ENCODE measurements around the gene ASRGL1.
"Not testable (repeated sequence)": the region's sequence is repeated elsewhere in the genome, so short reads cannot be mapped to it uniquely, and the experiment has no call there.

ASRGL1 gene

DNA sequence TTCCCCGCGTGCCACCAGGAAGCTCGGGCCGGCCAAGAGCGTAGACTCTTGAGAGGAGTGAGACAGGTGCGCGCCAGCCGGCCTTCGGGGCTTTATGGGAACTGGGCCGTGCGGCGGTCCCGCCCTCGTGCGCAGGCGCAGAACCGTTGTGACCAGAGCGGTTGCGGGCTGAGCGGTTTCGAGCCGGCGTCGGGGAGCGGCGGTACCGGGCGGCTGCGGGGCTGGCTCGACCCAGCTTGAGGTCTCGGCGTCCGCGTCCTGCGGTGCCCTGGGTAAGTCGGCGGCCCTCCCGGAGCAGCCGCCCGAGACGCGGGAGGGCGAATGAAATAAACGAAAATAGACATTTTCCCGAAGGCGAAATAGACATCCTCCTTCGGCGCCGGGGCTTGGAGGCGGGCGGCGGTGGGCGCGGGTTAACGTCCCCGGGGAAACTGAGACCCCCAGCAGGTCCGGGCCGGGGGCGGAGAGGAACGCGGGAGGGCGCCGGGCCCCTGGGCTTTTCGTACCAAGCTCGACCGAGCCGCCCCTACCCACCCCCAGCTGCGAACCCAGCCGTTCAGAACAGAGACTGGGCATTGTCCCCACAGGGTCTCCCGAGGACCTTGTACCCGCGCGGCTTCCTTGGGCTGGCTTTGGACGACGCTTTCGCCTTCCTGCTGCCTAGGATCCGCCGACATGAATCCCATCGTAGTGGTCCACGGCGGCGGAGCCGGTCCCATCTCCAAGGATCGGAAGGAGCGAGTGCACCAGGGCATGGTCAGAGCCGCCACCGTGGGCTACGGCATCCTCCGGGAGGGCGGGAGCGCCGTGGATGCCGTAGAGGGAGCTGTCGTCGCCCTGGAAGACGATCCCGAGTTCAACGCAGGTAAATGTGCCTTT, at the start of gene ASRGL1:
Gene ASRGL1, plus strand, starts transcription at position 146 of the 879 bp plus-strand sequence. Its CDS starts 530 bp downstream, at position 676.
- no peak for DNase-seq (ENCODE audit: low read depth)

DNA sequence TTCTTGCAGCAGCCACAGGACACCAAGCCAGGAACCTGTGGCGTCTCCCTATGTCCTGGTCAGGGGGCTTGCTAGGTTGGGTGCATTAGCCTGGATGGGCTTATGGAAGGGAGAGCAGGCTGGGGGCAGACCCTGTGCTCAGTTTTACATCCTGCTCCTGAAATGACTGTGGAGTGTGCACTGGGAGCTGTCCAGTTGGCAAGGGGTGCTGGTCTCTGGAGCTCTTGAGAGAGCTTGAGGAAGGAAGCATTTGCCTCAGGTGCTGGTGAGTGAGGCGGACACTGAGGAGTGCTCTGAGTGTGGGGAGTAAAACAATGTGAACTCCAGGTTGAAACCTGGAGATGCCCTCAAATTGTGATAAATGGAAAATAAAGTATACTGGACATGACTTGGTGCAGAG, 41.7 kb upstream of the ASRGL1 start:
- no peak for DNase-seq (ENCODE audit: low read depth)

DNA sequence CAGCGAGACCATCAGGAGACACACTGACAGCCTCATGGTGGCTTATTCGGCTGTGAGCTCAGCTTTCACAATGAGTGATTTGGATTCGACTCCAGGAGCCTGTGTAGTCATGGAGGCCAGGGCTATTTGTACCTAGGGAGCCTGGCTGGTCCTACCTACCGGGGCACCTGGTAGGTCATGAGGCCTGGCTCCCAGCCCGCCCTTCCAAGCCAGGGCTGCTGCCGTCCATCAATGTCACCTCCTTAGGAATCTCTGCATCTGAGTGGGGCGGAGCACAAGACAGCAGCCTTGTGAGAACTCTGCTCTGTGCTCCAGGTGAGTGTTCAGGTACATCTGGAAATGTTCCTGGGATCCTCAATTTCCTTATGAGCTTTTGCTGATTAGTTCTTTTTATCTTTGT, 38.3 kb upstream of the ASRGL1 start, which contains the start of gene SCGB1D4:
Gene SCGB1D4, minus strand, starts transcription at position 101 of the 400 bp plus-strand sequence. Its CDS starts 65 bp downstream, at position 36.
- DNase-seq (ENCODE audit: low read depth) = no peak

DNA sequence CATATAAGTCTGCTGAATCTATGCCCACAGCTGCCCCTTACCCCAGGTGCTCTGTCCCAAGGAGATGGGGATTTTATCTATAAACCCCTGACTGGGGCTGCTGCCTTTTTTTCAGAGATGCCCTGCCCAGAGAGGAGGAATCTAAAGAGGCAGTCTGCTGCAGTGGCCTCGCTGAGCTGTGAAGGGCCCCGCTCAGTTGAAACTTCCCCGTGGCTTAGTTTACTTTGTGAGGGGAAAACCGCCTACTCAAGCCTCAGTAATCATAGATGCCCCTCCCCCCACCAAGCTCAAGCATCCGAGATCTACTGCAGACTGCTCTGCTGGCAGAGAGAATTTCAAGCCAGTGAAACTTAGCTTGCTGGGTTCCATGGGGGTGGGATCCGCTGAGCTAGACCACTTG, 31.0 kb upstream of the ASRGL1 start:
- DNase-seq (ENCODE audit: low read depth) = no peak

DNA sequence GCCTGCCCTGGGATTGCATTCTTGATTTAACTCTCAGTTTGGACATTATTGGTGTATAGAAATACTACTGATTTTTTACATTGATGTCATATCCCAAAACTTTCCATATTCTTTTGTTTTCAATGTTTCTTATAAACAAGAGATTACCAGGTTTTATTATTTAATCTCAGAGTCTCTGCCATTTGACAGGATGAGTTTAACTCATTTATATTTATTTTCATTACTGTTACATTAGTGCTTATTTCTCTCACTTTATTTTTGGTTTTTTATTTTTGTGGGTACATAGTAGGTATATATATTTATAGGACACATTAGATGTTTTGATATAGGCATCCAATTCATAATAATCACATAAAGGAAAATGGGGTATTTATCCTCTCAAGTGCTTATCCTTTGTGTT, 29.3 kb upstream of the ASRGL1 start:
- DNase-seq (ENCODE audit: low read depth) = no peak

DNA sequence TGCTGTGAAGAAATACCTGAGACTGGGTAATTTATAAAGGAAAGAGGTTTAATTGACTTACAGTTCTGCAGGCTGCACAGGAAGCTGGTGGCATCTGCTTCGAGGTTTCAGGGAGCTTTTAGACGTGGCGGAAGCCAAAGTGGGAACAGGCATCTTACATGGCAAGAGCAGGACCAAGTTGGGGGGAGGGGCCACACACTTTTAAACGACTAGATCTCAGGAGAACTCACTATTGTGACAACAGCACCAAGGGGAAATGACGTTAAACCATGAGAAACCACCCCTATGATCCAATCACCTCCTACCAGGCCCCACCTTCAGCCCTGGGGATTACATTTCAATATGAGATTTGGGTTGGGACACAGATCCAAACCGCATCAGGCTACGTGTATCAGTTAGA, 27.3 kb upstream of the ASRGL1 start:
- DNase-seq (ENCODE audit: low read depth) = no peak

DNA sequence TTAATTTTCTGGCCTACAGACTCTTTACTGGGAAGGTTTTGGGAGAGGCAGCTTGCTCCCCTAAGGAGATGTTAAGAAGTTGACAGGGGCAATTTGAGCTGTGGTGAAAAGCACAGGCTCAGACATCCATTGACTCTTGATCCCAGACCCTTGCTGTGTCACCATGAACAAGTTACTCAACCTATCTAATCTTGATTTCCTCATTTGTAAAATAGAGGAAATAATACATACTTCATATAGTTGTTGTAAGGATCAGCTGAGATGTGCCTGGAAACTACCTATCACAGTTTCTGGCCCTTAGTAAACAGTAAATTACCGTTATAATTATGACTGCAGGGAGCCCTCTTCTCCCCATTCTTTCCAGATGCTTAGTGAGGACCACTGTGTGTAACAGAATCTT, 21.8 kb upstream of the ASRGL1 start:
- DNase-seq (ENCODE audit: low read depth) = no peak

DNA sequence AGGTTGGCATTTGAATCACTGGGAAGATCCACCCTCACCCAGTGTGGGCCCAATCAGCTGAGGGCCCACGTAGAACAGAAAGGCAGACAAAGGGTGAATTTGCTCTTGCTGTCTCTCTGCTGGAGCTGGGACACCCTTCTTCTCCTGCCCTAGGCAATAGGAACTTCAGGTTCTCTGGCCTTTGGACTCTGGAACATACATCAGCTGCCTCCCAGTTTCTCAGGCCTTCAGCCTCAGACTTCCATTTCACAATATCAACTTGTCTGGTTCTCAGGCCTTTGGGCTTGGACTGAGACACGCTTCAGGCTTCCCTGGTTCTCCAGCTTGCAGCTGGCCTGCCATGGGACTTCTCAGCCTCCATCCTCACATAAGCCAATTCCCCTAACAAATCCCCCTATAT, 14.7 kb upstream of the ASRGL1 start:
- no peak for DNase-seq (ENCODE audit: low read depth)

DNA sequence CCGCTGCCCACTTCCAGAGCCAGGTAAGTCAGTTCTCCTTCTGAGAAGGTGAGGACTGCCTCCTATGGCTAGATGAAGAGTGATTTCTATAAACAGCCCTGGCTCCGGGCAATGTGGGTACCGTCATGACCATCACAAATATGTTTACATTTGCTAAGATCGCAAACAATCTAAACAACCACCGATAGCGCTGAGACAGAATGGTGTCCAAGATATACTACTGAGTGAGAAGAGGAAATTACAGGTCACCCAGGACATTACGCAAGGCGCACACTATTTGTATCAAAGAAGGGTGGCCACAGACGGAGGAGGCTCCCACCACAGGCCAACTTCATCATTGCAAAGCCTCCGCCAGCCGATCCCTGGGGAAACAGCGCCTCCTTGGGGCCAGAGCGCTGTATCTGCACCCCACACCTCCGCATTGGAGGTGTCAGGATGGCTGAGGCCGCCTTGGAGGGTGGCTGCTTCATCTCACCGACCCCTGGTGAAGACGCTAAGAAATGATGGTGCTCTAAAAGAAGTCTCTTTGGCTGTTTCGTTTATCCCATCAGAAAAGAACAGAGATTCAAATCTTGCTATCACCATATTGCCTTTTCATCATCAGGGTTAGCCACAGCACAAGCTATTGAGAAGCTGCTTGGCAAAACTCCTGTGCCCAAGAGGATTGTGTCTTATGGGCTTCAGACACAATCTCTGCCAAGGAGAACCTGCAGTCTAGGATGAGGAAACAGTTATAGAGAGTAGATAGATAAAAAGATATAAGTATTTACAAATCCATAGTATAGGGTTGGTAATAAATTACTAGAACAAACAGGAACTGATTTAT, 12.3 kb upstream of the ASRGL1 start:
- no peak for DNase-seq (ENCODE audit: low read depth)

DNA sequence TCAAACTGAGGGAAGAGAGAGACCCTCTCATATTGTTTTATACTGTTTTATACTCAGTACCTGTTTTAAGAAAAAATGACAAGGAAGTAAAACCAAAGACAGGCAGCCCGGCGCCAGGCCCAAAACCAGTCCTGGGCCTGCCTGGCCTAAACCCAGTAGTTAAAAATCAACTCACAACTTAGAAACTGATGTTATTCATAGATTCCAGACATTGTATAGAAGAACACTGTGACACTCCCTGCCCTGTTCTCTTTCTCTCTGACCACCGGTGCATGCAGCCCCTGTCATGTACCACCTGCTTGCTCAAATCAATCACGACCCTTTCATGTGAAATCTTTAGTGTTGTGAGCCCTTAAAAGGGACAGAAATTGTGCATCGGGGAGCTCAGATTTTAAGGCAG, 11.5 kb upstream of the ASRGL1 start:
- not testable (repeated sequence) for DNase-seq (ENCODE audit: low read depth)

DNA sequence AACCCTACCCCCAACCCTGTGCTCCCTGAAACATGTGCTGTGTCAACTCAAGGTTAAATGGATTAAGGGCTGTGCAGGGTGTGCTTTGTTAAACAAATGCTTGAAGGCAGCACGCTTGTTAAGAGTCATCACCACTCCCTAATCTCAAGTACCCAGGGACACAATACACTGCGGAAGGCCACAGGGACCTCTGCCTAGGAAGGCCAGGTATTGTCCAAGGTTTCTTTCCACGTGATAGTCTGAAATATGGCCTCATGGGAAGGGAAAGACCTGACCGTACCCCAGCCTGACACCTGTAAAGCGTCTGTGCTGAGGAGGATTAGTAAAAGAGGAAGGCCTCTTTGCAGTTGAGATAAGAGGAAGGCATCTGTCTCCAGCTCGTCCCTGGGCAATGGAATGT, 10.5 kb upstream of the ASRGL1 start:
- not testable (repeated sequence) for DNase-seq (ENCODE audit: low read depth)

DNA sequence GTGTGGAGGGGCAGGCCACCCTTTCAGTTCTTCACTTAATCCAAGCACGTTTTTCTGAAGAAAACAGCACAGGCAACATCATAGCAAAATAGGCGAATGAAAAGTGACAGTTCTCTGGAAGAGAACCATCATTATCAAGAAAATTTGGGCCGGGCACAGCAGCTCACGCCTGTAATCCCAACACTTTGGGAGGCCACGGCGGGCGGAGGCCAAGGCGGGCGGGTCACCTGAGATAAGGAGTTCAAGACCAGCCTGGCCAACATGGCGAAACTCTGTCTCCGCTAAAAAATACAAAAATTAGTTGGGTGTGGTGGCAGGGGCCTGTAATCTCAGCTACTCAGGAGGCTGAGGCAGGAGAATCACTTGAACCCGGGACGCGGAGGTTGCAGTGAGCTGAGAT, 9.7 kb upstream of the ASRGL1 start:
- DNase-seq (ENCODE audit: low read depth) = not testable (repeated sequence)

DNA sequence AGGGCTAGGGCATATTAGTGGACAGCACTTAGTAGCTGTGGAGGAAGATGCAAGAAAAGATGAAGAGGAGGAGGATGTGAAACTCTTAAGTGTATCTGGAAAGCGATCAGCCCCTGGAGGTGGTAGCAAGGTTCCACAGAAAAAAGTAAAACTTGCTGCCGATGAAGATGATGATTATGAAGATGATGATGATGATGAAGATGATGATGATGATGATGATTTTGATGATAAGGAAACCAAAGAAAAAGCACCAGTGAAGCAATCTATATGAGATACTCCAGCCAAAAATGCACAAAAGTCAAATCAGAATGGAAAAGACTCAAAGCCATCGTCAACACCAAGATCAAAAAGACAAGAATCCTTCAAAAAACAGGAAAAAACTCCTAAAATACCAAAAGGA, 6.0 kb upstream of the ASRGL1 start:
- not testable (repeated sequence) for DNase-seq (ENCODE audit: low read depth)

DNA sequence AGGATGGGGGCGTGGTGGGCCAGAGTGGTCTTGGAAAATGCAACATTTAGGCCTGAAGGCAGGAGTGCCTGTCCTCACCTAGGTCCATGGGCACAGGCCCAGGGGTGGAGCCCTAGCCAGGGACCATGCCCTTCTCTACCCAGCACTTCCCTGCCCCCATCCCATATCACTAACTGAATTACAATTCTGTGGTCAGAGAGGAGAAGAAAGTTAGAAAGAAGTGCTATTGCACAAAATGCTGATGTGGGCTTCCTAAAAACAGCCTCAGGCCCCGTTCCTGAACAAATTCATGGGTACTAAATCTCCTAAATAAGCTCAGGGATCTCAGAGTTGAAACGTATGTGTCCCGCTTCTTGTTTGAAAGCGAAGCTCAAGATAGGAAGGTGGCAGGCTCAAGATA, 3.5 kb upstream of the ASRGL1 start:
- no peak for DNase-seq (ENCODE audit: low read depth)

DNA sequence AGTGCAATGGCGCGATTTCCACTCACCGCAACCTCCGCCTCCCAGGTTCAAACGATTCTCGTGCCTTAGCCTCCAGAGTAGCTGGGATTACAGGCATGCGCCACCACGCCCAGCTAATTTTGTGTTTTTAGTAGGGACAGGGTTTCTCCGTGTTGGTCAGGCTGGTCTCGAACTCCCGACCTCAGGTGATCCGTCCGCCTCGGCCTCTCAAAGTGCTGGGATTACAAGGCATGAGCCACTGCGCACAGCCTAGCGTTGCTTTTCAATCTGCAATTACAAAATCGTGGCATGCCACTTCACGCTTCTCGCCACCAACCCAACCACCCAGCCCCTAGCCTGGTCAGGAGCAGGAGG, 322 bp upstream of the ASRGL1 start:
- DNase-seq (ENCODE audit: low read depth) = not testable (repeated sequence)

DNA sequence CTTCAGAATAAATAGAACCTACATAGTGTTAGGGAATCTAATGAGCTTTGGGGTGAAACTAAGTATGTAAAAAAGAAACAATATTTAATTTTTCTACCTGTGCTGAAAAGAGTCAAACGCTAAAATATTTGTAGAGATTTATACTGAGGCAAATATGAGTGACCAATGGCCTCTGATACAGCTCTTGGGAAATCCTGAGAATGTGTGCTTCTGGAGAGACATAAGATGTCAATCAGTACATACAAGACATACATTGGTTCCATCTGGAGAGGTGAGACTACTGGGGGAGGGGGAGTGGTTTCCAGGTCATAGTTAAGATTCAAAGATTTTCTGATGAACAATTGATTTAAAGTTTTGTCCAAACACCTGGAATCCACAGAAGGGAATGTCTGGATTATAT, 970 bp downstream of the ASRGL1 start:
- no peak for DNase-seq (ENCODE audit: low read depth)

DNA sequence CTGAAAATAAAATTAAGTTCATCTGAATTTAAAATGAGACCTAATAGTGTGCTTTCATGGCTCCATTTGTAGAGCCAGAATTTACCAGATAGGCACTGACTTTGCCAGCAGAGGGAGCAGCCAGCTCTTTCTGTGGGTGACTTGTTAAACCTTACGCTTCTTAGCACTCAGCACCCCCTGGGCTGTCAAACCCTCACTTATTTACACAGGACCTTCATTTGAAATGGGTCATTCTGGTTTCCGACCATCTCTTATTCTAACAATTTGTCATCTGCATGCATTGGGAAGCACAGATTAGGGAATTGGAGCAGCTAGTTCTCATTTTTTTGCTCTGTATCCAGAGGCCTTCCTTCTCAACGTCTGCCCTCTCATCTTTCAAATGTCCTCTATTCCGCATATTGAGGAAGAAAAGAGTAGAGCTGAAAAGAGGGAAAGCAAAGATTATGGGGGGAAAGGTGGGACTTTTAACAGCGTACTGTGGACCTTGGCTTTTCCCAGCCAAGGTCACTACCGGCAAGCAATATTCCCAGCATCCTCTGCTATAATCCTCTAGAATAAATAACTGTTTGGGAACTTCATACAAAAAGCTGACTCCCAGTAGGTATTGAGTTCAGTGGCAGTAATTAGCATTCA, 3.1 kb downstream of the ASRGL1 start:
- peak; percentile 15 for DNase-seq (ENCODE audit: low read depth)

DNA sequence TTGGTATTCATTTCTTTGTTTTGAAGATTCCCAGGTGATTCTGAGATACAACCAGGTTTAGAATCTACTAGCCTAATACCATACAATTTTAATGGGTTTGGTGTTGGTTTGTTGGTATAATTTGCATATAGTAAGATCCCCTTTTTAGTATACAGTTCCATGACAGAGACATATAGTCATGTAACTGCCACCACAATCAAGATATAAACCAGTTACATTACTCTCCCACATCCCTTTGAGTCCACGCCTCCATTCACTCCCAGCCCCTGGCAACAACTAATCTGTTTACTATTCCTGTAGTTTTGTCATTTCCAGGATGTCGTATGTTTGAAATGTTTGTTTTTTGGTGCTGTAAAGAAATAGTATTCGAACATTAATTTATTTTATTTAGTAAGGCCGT, 4.3 kb downstream of the ASRGL1 start:
- no peak for DNase-seq (ENCODE audit: low read depth)

DNA sequence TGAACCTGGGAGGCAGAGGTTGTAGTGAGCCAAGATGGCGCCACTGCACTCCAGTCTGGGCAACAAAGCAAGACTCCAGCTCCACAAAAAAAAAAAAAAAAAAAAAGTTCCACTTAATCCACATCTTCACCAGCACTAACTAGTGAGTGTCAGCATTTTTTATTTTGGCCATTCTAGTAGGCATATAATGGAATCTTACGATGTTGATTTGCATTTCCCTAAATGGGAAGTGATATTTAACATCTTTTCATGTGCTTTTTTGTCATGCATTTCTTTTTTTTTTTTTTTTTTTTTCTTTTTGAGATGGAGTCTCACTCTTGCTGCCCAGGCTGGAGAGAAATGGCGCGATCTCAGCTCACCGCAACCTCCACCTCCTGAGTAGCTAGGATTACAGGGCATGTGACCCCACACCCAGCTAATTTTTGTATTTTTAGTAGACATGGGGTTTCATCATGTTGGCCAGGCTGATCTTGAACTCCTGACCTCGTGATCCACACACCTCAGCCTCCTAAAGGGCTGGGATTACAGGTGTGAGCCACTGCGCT, 6.5 kb downstream of the ASRGL1 start:
- DNase-seq (ENCODE audit: low read depth) = not testable (repeated sequence)

DNA sequence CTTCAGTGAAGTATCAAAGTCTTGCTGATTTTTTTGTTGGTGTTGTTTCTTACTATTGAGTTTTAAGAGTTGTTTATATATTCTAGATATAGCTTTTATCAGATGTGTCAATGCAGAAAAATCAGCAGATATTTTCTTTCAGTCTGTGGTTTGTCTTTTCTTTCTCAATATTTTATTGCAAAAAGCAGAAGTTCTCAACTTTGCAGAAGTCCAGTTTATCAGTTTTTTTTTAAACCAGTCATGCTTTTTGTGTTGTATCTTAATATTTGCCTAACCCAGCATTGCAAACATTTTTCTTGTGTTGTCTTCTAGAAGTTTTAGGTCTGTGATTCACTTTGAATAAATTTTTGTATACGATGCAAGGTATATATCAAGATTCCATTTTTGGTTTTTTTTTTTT, 7.0 kb downstream of the ASRGL1 start:
- DNase-seq (ENCODE audit: low read depth) = no peak

DNA sequence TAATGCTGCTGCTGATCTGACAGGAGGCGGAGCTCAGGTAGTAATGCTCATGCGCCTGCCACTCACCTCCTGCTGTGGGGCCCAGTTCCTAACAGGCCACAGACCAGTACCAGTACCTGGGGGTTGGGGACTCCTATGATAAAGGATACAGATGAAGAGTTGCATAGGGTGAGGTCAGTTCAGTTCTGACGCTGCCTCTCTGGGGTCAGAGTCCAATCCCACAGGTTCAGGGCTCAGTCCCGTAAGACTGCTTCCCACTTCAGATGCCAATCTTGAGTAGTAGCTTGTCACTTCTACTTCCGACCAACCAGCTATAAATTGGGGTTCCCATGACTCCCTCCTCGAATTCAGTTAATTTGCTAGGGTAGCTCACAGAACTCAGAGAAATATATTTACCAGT, 8.6 kb downstream of the ASRGL1 start:
- no peak for DNase-seq (ENCODE audit: low read depth)

All from non-pigmented ciliary epithelial cell (primary cell).